Left ventricle myocardium inferior (tissue), 1 donor: ENCODE data around the gene GNAT2. TPM values are rescaled to one million over a fixed set of nuclear protein-coding genes. Genes with fewer than 3 reads are reported as not detected.

Experiments
- DNase-seq: peaks from one replicate; pipeline ENCODE4 v3.0.0-alpha.2; 2020
- H3K27ac ChIP-seq: fragments of 200-600 bp; replicated peaks from 2 replicates; pipeline ENCODE4 v1.8.0; 2021
- H3K27me3 ChIP-seq: fragments of 200-600 bp; 2 replicates; pipeline ENCODE4 v1.8.0; 2021; ENCODE audit warnings: low read depth
- H3K36me3 ChIP-seq: fragments of 200-600 bp; 2 replicates; pipeline ENCODE4 v1.8.0; 2021
- H3K4me1 ChIP-seq: fragments of 200-600 bp; 2 replicates; pipeline ENCODE4 v1.8.0; 2021
- H3K4me3 ChIP-seq: fragments of 200-600 bp; 2 replicates; pipeline ENCODE4 v1.8.0; 2021; ENCODE audit warnings: mild to moderate bottlenecking, moderate library complexity
- H3K9me3 ChIP-seq: fragments of 200-600 bp; replicated peaks from 2 replicates; pipeline ENCODE4 v1.8.0; 2021
- intact Hi-C: fragments of 100-400 bp; cut with micrococcal nuclease; formaldehyde crosslinking; loops from one replicate; pipeline ENCODE4 v1.11.0; 2022
- total RNA-seq: library from RNA; stranded (reverse); fragmentation: NEBNext Ultra II Directional; extraction: Animal tissue kit (Norgen Biotek cat#: 25700); gene quantifications from one replicate; pipeline ENCODE4 v1.2.1, GENCODE V29; 2021
- TF ChIP-seq, protein P1 (sequence below): fragments of 200-600 bp; IDR thresholded peaks from 2 replicates; pipeline ENCODE4 v1.8.0; 2021; ENCODE audit warnings: antibody characterized with exemption, mild to moderate bottlenecking, borderline replicate concordance
- donor health status: DM: no; HTN: yes; CAD: no; lungs with severe emphysema.

The GNAT2 gene
- total RNA-seq, 1 donor from 2014 or later: not detected

DNA sequence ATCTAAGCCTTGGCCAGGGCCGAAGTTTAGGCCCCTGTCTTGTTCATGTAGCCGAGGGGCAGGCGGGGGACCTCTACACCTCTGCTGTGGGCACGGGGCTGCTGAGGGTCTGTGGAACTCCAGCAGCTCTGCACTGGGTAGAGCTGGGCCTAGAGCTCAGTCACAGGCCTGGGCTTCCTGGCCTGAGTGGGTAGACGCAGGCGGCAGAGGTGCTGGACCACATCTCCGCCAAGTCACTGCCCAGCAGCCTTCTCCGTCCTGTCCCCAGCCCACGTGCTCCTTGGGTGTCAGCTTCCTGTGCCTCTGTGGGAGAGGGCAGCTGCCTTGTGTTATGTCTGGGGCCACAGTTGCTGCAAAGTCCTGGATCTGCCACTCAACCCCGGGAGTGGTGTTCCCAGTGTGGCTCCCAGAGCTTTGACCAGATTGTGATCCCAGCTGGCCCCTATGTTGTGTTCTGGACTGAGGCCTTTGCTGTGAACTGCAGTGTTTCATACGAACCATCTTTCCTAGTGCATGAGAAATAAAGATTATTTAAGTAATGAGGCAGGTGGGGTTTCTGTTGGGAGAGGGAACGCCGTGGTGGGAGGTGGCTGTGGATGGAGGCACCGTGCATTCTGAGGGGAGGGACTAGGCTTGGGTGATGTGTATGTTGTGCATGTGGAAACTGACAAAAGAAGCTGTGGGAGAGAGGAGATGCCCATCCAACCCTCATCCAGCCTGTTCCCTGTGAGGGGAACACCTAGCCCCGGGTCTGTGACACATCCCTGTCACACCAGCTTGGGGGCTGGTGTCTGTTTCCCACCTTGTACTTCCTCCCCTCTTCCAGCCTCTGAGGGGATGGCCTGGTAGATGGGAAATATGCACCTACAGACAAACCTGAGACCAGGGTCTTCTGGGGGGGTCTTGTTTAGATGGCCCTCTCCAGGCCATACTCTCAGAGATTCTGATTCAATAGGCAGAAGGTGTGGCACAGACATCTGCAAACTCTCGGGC lies 12.4 kb upstream of the GNAT2 start:
- Histone ChIP-seq H3K9me3 (no peaks in the 10 kb centered on the region), H3K27me3 (no peaks in the 10 kb centered on the region), H3K4me3 (no peak overlapping the region), H3K36me3 (peaks cover 44% of the 10 kb centered on the region), H3K27ac (no peak overlapping the region), H3K4me1 (peaks cover 32% of the 10 kb centered on the region)
- intact Hi-C loops: loop anchor here (5.0 kb wide), 1 partner anchor 85 kb away; the partner anchor contains the start of gene GNAI3
- no peak for DNase-seq
- TF ChIP-seq, protein P1, sequence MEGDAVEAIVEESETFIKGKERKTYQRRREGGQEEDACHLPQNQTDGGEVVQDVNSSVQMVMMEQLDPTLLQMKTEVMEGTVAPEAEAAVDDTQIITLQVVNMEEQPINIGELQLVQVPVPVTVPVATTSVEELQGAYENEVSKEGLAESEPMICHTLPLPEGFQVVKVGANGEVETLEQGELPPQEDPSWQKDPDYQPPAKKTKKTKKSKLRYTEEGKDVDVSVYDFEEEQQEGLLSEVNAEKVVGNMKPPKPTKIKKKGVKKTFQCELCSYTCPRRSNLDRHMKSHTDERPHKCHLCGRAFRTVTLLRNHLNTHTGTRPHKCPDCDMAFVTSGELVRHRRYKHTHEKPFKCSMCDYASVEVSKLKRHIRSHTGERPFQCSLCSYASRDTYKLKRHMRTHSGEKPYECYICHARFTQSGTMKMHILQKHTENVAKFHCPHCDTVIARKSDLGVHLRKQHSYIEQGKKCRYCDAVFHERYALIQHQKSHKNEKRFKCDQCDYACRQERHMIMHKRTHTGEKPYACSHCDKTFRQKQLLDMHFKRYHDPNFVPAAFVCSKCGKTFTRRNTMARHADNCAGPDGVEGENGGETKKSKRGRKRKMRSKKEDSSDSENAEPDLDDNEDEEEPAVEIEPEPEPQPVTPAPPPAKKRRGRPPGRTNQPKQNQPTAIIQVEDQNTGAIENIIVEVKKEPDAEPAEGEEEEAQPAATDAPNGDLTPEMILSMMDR: no peak

DNA sequence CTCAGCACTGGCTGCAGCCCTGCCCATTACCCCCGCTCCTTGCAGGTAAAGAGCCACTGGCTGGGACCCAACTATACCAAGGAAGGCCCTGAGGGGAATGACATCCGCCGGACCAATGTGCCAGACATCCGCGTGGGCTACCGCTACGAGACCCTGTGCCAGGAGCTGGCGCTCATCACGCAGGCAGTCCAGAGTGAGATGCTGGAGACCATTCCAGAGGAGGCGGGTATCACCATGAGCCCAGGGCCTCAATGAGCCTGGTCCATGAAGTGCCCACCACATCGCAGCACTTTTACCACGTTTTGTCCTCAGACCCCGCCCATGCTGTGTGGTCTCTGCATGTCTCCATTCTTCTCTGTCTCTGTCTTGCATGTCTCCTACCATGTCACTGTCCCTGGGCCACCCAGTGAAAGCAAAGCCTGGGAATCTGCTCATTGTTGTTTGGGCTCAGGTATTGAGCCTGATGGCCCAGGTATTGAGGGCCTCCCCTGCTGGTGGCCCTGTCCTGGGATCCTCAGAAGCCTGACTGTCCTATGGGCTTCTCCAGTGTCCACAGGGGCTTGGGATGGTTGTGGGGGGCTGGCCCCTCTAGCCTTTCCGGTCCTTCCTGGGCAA lies 11.6 kb upstream of the GNAT2 start:
- H3K4me1 ChIP-seq: peaks cover 24% of the 10 kb centered on the region
- no peak overlapping the region for H3K4me3 ChIP-seq
- H3K27me3 ChIP-seq: no peaks in the 10 kb centered on the region
- no peak overlapping the region for H3K27ac ChIP-seq
- peaks cover 48% of the 10 kb centered on the region for H3K36me3 ChIP-seq
- intact Hi-C loops: loop anchor here (5.0 kb wide), 1 partner anchor 84 kb away; the partner anchor contains the start of gene GNAI3
- no peaks in the 10 kb centered on the region for H3K9me3 ChIP-seq
- TF ChIP-seq, protein P1: no peak
- no peak for DNase-seq

DNA sequence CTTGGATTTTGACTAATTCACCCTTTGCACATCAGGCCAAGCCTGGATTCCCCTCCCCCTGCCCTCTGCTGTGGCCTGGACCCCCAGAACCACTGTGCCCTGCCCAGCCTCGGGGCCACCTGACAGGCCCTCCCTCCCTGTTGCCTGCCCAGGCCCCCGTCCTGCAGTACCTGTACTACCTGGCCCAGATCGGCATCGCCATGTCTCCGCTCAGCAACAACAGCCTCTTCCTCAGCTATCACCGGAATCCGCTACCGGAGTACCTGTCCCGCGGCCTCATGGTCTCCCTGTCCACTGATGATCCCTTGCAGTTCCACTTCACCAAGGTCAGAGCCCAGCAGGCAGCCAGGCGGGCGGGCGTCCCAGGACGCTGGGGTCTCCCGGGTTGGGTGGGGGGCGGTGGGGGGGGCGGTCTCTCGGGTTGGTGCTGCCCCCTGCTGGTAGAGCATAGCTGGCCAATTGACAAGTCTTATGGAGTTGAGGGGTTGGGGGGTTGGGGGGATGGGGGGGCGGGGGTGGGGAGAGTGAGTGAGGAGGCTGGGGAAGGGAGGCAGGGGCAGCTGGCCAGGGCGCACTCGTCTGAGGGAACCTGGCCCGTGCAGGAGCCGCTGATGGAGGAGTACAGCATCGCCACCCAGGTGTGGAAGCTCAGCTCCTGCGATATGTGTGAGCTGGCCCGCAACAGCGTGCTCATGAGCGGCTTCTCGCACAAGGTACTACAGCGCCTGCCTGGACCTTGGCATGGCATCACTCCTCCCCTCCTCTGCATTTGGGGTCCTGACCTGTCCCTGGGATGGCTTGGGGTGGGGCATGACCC lies 10.9 kb upstream of the GNAT2 start:
- peaks cover 21% of the 10 kb centered on the region for H3K4me1 ChIP-seq
- H3K27me3 ChIP-seq: no peaks in the 10 kb centered on the region
- H3K9me3 ChIP-seq: no peaks in the 10 kb centered on the region
- DNase-seq: no peak
- intact Hi-C loops: loop anchor here (5.0 kb wide), 1 partner anchor 83 kb away; the partner anchor contains the start of gene GNAI3
- H3K36me3 ChIP-seq: peaks cover 48% of the 10 kb centered on the region
- H3K4me3 ChIP-seq: no peak overlapping the region
- TF ChIP-seq, protein P1: peak; percentile 51
- H3K27ac ChIP-seq: no peak overlapping the region

DNA sequence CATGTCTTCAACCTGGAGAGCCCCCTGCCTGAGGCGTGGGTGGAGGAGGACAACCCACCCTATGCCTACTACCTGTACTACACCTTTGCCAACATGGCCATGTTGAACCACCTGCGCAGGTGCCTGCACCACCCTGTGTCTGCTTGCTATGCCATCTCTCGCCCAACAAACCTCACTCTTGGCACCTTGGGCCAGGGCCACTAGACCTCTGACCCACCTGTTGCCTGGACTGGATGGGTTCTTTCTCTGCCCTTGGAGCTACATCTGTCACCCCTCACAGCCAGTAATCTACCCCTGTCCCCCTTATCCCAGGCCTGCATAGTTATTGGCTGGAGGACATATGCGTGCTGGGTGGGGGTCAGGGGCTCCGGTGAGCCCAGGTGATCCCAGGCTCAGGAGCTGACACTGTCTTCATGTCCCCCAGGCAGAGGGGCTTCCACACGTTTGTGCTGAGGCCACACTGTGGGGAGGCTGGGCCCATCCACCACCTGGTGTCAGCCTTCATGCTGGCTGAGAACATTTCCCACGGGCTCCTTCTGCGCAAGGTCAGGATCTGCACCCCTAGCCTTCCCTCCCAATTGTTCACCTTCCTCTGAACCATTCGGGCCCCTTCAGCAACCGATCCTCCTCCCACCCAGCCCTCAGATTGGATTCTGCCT lies 10.1 kb upstream of the GNAT2 start:
- Histone ChIP-seq H3K9me3 (no peaks in the 10 kb centered on the region), H3K27ac (no peak overlapping the region), H3K36me3 (peaks cover 48% of the 10 kb centered on the region), H3K4me3 (no peak overlapping the region), H3K27me3 (no peaks in the 10 kb centered on the region), H3K4me1 (peaks cover 27% of the 10 kb centered on the region)
- DNase-seq: no peak
- TF ChIP-seq, protein P1: no peak
- intact Hi-C loops: loop anchor here (5.0 kb wide), 1 partner anchor 82 kb away; the partner anchor contains the start of gene GNAI3
